A549 (cell line): ENCODE results near the gene CUEDC2. TPM values are rescaled to one million over a fixed set of nuclear protein-coding genes. Genes with fewer than 3 reads are reported as not detected.

Source experiments
- ATAC-seq, 2 experiments: fragments of 200-7000 bp in 1 of 2; fragments of >200 bp in 1 of 2; cut with Nextera tagmentation in 1 of 2; cut with Tn5 transposase in 1 of 2; 3 replicates each; pipeline versions ENCODE4 v1.8.0 to v1.9.1; 2018 to 2020; ENCODE audit warnings: mild to moderate bottlenecking in 1 of 2, moderate library complexity in 1 of 2
- CTCF ChIA-PET: fragments of 300-600 bp; sonication (Branson Sonifier 250); formaldehyde crosslinking; extraction: SDS; loops from one replicate; lab custom pipeline; 2021; ENCODE audit warnings: antibody characterized with exemption, inconsistent platforms; lab: Yijun Ruan, JAX
- POLR2A ChIA-PET: fragments of 350-600 bp; formaldehyde crosslinking; extraction: SDS; loops from one replicate; lab custom pipeline; 2021; ENCODE audit warnings: antibody characterized with exemption, inconsistent platforms; lab: Yijun Ruan, JAX
- DNase-seq, 2 experiments: peaks; one replicate each; pipeline versions ENCODE4 v3.0.0 to v3.0.0-alpha.2; 2011 to 2016; ENCODE audit warnings: low read depth in 1 of 2, low spot score in 1 of 2
- FAIRE-seq: peaks from 2 replicates; lab custom pipeline; 2011; peaks lifted over from hg19 to GRCh38; lab: Jason Lieb, UNC
- H3K27ac ChIP-seq, 2 experiments: fragments of >200 bp; sonication (Bioruptor Twin); formaldehyde crosslinking; 3 replicates each; pipeline ENCODE4 v1.5.1; 2016 to 2017
- H3K4me1 ChIP-seq: fragments of >200 bp; sonication (Bioruptor Twin); formaldehyde crosslinking; 3 replicates; pipeline ENCODE4 v1.6.1; 2016
- H3K4me2 ChIP-seq: fragments of >200 bp; sonication (Bioruptor Twin); formaldehyde crosslinking; 3 replicates; pipeline ENCODE4 v1.6.1; 2016
- H3K4me3 ChIP-seq: fragments of >200 bp; sonication (Bioruptor Twin); formaldehyde crosslinking; 3 replicates; pipeline ENCODE4 v1.5.1; 2016
- H3K9me3 ChIP-seq: fragments of >200 bp; sonication (Bioruptor Twin); formaldehyde crosslinking; 3 replicates; pipeline ENCODE4 v1.6.1; 2016
- BCL3 ChIP-seq: fragments of >200 bp; sonication (Bioruptor Twin); formaldehyde crosslinking; IDR thresholded peaks from 3 replicates; pipeline ENCODE4 v1.6.1; 2016
- CTCF ChIP-seq: fragments of >200 bp; sonication (Bioruptor Twin); formaldehyde crosslinking; IDR thresholded peaks from 3 replicates; pipeline ENCODE4 v1.5.1; 2016
- E2F6 ChIP-seq: IDR thresholded peaks from 2 replicates; pipeline ENCODE4 v1.6.1; 2012; ENCODE audit warnings: low read depth, borderline replicate concordance
- HMGXB4 ChIP-seq: fragments of 250-450 bp; sonication (Bioruptor Pico); IDR thresholded peaks from 2 replicates; pipeline ENCODE4 v1.5.0; 2021; ENCODE audit warnings: mild to moderate bottlenecking, moderate library complexity, borderline replicate concordance
- JUN ChIP-seq, 2 experiments: fragments of >200 bp; sonication (Bioruptor Twin); formaldehyde crosslinking; IDR thresholded peaks; 2 replicates in 1 of 2; 3 replicates in 1 of 2; pipeline ENCODE4 v1.6.1; 2016 to 2017
- KDM5A ChIP-seq: fragments of 200-600 bp; sonication (generic); IDR thresholded peaks from 2 replicates; pipeline ENCODE4 v1.6.1; 2016; ENCODE audit warnings: antibody characterized with exemption, mild to moderate bottlenecking
- MAX ChIP-seq: IDR thresholded peaks from 2 replicates; pipeline ENCODE4 v1.6.1; 2012
- MYC ChIP-seq: IDR thresholded peaks from 2 replicates; pipeline ENCODE4 v1.6.1; 2012; ENCODE audit warnings: mild to moderate bottlenecking, inconsistent platforms, low read length, improper control_type of control experiment, borderline replicate concordance
- PHF8 ChIP-seq: fragments of 200-600 bp; sonication (generic); IDR thresholded peaks from 2 replicates; pipeline ENCODE4 v1.6.1; 2016; ENCODE audit warnings: low read depth, mild to moderate bottlenecking, antibody characterized with exemption, moderate library complexity, borderline replicate concordance
- POLR2A ChIP-seq: IDR thresholded peaks from 2 replicates; pipeline ENCODE4 v1.6.1; 2012; ENCODE audit warnings: mild to moderate bottlenecking, low read length
- RCOR1 ChIP-seq: fragments of 150-350 bp; IDR thresholded peaks from 2 replicates; pipeline ENCODE4 v1.6.1; 2014; ENCODE audit warnings: antibody characterized with exemption, low read length, low read depth
- REST ChIP-seq: fragments of 200-600 bp; sonication (generic); IDR thresholded peaks from 2 replicates; pipeline ENCODE4 v1.6.1; 2016; ENCODE audit warnings: antibody characterized with exemption, mild to moderate bottlenecking, moderate library complexity
- SREBF2 ChIP-seq: fragments of 450-650 bp; IDR thresholded peaks from 2 replicates; pipeline ENCODE4 v1.6.1; 2014; ENCODE audit warnings: mild to moderate bottlenecking, moderate library complexity
- USF2 ChIP-seq: fragments of 450-650 bp; IDR thresholded peaks from 2 replicates; pipeline ENCODE4 v1.6.1; 2014; ENCODE audit warnings: antibody characterized with exemption
- WGBS: methylation state at CpG from one replicate; pipeline ENCODE4 v1.1.6; 2017; ENCODE audit errors: missing lambda C conversion rate; 5-methylcytosine and 5-hydroxymethylcytosine counted together
- polyA minus RNA-seq: library from RNA; depleted of rRNA, polyadenylated mRNA; stranded (reverse); fragments of >200 nt; gene quantifications from 2 replicates; pipeline ENCODE4 v1.2.3, GENCODE V29; 2011; rRNA and poly(A)+ RNA removed
- polyA plus RNA-seq, 4 experiments: library from polyadenylated mRNA; depleted of rRNA in 3 of 4; stranded (reverse); fragments of >200 nt; fragmentation: RNase III in 1 of 4; extraction: RNeasy Plus Mini Kit Qiagen cat#74134 plus additional on column Dnase treatment in 1 of 4; gene quantifications; 2 replicates in 3 of 4; 3 replicates in 1 of 4; pipeline ENCODE4 v1.2.3, GENCODE V29; 2011 to 2017

Gene CUEDC2
- polyA plus RNA-seq (2011; rRNA removed) (42.5 and 43.7 TPM in 2 replicates), polyA plus RNA-seq (2017; fragmentation: RNase III; extraction: RNeasy Plus Mini Kit Qiagen cat#74134 plus additional on column Dnase treatment) (52.1 to 69.3 TPM (median 67.4 TPM) in 3 replicates), polyA minus RNA-seq (28.0 and 34.8 TPM in 2 replicates)
- polyA plus RNA-seq (2012; cell fraction: cytosol; rRNA removed): 58.5 and 59.9 TPM in 2 replicates
- 74.7 and 75.8 TPM in 2 replicates for polyA plus RNA-seq (2012; cell fraction: nucleus; rRNA removed)

GRCh38 chr10:102432162-102432950, at the start of gene CUEDC2:
TSS of gene CUEDC2 (minus strand) at chr10:102432574. CDS start at chr10:102425188, 7,386 bp downstream.
- FAIRE-seq: no peak
- POLR2A ChIA-PET: interaction anchor here (0.5 to 1.7 kb wide), 12 partner anchors 8 to 279 kb away, joined by 3 to 15 read pairs (median 4); partner anchors contain the start of genes ACTR1A, FBXL15, GBF1 and NFKB2
- CTCF ChIA-PET: interaction anchor here (0.7 to 17.4 kb wide), 10 partner anchors 8 to 263 kb away, joined by 3 to 337 read pairs (median 6); partner anchors contain the start of genes C10orf95, FBXL15 and NFKB2

More at GRCh38 chr10:102432162-102432950, at the start of gene CUEDC2:
- TF ChIP-seq E2F6 (peak; percentile 1; the same call in 1 of the 2 replicates), RCOR1 (no peak), USF2 (no peak), REST (0 out of 2 replicates have a peak, but pooled peaks have one; percentile 28), JUN (IDR thresholded peaks at IDR 0.05) (peak in 1 of 2 experiments; percentile 74; a peak in 3 of 5 replicates), KDM5A (0 out of 2 replicates have a peak, but pooled peaks have one; percentile 18), POLR2A (peak; percentile 63; the same call in 1 of the 2 replicates), BCL3 (peak; percentile 44; the same call in 1 of the 3 replicates), SREBF2 (no peak), MAX (peak; percentile 80), HMGXB4 (no peak), PHF8 (peak; percentile 85), MYC (no peak), CTCF (no peak)
- no peaks in the 10 kb centered on the region for H3K9me3 ChIP-seq
- peak within 1 kb of the TSS; percentile 92 to 95 for H3K27ac ChIP-seq
- DNase-seq (peak; percentile 96 to 97), ATAC-seq (peak; percentile 95 to 96)
- WGBS: 0% methylated on average over 19 of the region's 52 CpGs
- H3K4me1 ChIP-seq: peaks cover 14% of the 10 kb centered on the region
- H3K4me2 ChIP-seq: peak within 1 kb of the TSS; percentile 91
- peak within 1 kb of the TSS; percentile 87 for H3K4me3 ChIP-seq
